Activated T-cell treated with anti-CD3 and anti-CD28 coated beads, Interleukin-2, amount 50 U/mL, for 1 hour (primary cell): ENCODE data around the gene NUDT15.
"Not testable (repeated sequence)": the region's sequence is repeated elsewhere in the genome, so short reads cannot be mapped to it uniquely, and the experiment has no call there.

ENCODE experiments used
- DNase-seq: peaks from one replicate; pipeline ENCODE4 v3.0.0-alpha.2; 2020

NUDT15 gene

GRCh38 chr13:48043789-48044503, 6.4 kb downstream of the NUDT15 start:
- no peak for DNase-seq

- no peak for DNase-seq
These were observed 13.0 kb downstream of the NUDT15 start for GRCh38 chr13:48050550-48050949.

GRCh38 chr13:48054601-48055000, 17.1 kb downstream of the NUDT15 start:
- no peak for DNase-seq

GRCh38 chr13:48055712-48056111, 18.2 kb downstream of the NUDT15 start:
- no peak for DNase-seq

- DNase-seq = not testable (repeated sequence)
These were observed 21.0 kb downstream of the NUDT15 start for GRCh38 chr13:48058536-48058935.

- not testable (repeated sequence) for DNase-seq
These were observed 22.4 kb downstream of the NUDT15 start for GRCh38 chr13:48059951-48060350.

GRCh38 chr13:48066310-48066989, 28.9 kb downstream of the NUDT15 start:
- DNase-seq = no peak

GRCh38 chr13:48068036-48068435, 30.5 kb downstream of the NUDT15 start:
- no peak for DNase-seq

GRCh38 chr13:48068952-48069351, 31.4 kb downstream of the NUDT15 start:
- no peak for DNase-seq

GRCh38 chr13:48069573-48069972, 32.0 kb downstream of the NUDT15 start:
- DNase-seq = no peak

GRCh38 chr13:48070942-48071341, 33.4 kb downstream of the NUDT15 start:
- no peak for DNase-seq

- no peak for DNase-seq
These were observed 34.8 kb downstream of the NUDT15 start for GRCh38 chr13:48072304-48072703.

GRCh38 chr13:48072787-48073186, 35.3 kb downstream of the NUDT15 start:
- DNase-seq = no peak

- DNase-seq = no peak
These were observed 36.5 kb downstream of the NUDT15 start for GRCh38 chr13:48074006-48074405.

GRCh38 chr13:48078251-48078656, 40.7 kb downstream of the NUDT15 start:
- no peak for DNase-seq

- no peak for DNase-seq
These were observed 44.2 kb downstream of the NUDT15 start for GRCh38 chr13:48081739-48082138.

GRCh38 chr13:48086272-48086671, 48.7 kb downstream of the NUDT15 start:
- no peak for DNase-seq

GRCh38 chr13:48093588-48093987, 56.1 kb downstream of the NUDT15 start:
- no peak for DNase-seq

GRCh38 chr13:48094404-48094780, 56.9 kb downstream of the NUDT15 start:
- no peak for DNase-seq

GRCh38 chr13:48094781-48095502, 57.4 kb downstream of the NUDT15 start, which contains the start of gene MED4:
Gene MED4, minus strand, starts transcription at chr13:48095104. Its CDS starts 26 bp downstream, at chr13:48095078.
- DNase-seq = peak; percentile 99

- DNase-seq = no peak
These were observed 59.1 kb downstream of the NUDT15 start for GRCh38 chr13:48096670-48097069.
